GM13977 (cell line): ENCODE data around the gene LRRC30.
"Not testable (repeated sequence)": the region's sequence is repeated elsewhere in the genome, so short reads cannot be mapped to it uniquely, and the experiment has no call there.

ENCODE experiments used
- DNase-seq: peaks from one replicate; pipeline ENCODE4 v3.0.0; 2012; ENCODE audit warnings: low spot score
- CTCF ChIP-seq: IDR thresholded peaks from 2 replicates; pipeline ENCODE4 v1.5.1; 2012; ENCODE audit warnings: mild to moderate bottlenecking, control low read depth; ENCODE audit not compliant: insufficient read depth; ENCODE audit errors: extremely low read depth, missing control alignments
- in situ Hi-C: fragments of 300-500 bp; cut with MboI; formaldehyde crosslinking; loops from one replicate; pipeline ENCODE4 v1.12.0; 2022; ENCODE audit warnings: low sequenced_read_pairs, low pct_unique_long_range_greater_than_20kb, mixed read lengths, inconsistent platforms; ENCODE audit not compliant: unreplicated experiment

Gene LRRC30

GRCh38 chr18:7197854-7198253 lies 33.0 kb upstream of the LRRC30 start:
- TF ChIP-seq CTCF, result no peak
- in situ Hi-C loops, result no loop called here

GRCh38 chr18:7198326-7198725 lies 32.6 kb upstream of the LRRC30 start:
- in situ Hi-C loops, result no loop called here
- no peak for DNase-seq
- no peak for TF ChIP-seq CTCF

More at GRCh38 chr18:7197854-7198253, 33.0 kb upstream of the LRRC30 start:
- no peak for DNase-seq

- TF ChIP-seq CTCF, result no peak
- in situ Hi-C loops, result no loop called here
- no peak for DNase-seq
Measured at GRCh38 chr18:7201096-7201495, 29.8 kb upstream of the LRRC30 start.

- no peak for TF ChIP-seq CTCF
- in situ Hi-C loops, result no loop called here
- no peak for DNase-seq
Measured at GRCh38 chr18:7202169-7202568, 28.7 kb upstream of the LRRC30 start.

- in situ Hi-C loops, DNase-seq: not testable (repeated sequence)
Measured at GRCh38 chr18:7203601-7204000, 27.3 kb upstream of the LRRC30 start.

- TF ChIP-seq CTCF, result no peak
- DNase-seq, result no peak
- in situ Hi-C loops, result no loop called here
Measured at GRCh38 chr18:7205346-7205745, 25.5 kb upstream of the LRRC30 start.

- no peak for DNase-seq
- no peak for TF ChIP-seq CTCF
- in situ Hi-C loops, result no loop called here
Measured at GRCh38 chr18:7206217-7206616, 24.7 kb upstream of the LRRC30 start.
